Body of pancreas (tissue), 4 donors: ENCODE measurements around the gene RNF34. TPM values are rescaled to one million over a fixed set of nuclear protein-coding genes. Genes with fewer than 3 reads are reported as not detected.

Experiments used
- ATAC-seq: fragments of 150-250 bp; one replicate; pipeline ENCODE4 v1.9.1; 2016
- DNase-seq, 4 donors: peaks; one replicate each; pipeline ENCODE4 v3.0.0-alpha.2; 2019
- H3K27ac ChIP-seq, 4 donors: fragments of 200-600 bp; sonication (generic); 1 replicate in 3 of 4; 2 replicates in 1 of 4; pipeline versions ENCODE4 v1.5.1 to v1.6.1; 2016 to 2019; ENCODE audit warnings: mild to moderate bottlenecking in 1 of 4, mixed read lengths in 1 of 4, moderate library complexity in 1 of 4
- H3K27me3 ChIP-seq, 2 donors: fragments of 200-600 bp; sonication (generic); one replicate each; pipeline ENCODE4 v1.6.0; 2016; ENCODE audit warnings: mild to moderate bottlenecking in 1 of 2
- H3K36me3 ChIP-seq, 2 donors: fragments of 200-600 bp; sonication (generic); replicated peaks in 1 of 2; 2 replicates each; pipeline ENCODE4 v1.5.1; 2016; ENCODE audit warnings: low read depth in 2 of 2; ENCODE audit not compliant: insufficient read depth in 1 of 2
- H3K4me1 ChIP-seq: fragments of 200-600 bp; sonication (generic); one replicate; pipeline ENCODE4 v1.6.0; 2016
- H3K4me3 ChIP-seq, 2 donors: fragments of 200-600 bp; sonication (generic); 1 replicate in 1 of 2; 2 replicates in 1 of 2; pipeline ENCODE4 v1.5.1; 2016 to 2019
- H3K9me3 ChIP-seq, 3 donors: fragments of 200-600 bp; sonication (generic); 1 replicate in 2 of 3; 2 replicates in 1 of 3; pipeline ENCODE4 v1.5.1; 2016
- POLR2A ChIP-seq, 3 donors: fragments of 450-650 bp; IDR thresholded peaks; one replicate each; pipeline ENCODE4 v1.6.1; 2016; ENCODE audit warnings: antibody characterized with exemption in 3 of 3, mild to moderate bottlenecking in 2 of 3
- WGBS, 2 donors: methylation state at CpG; one replicate each; pipeline ENCODE4 v1.1.5; 2017; 5-methylcytosine and 5-hydroxymethylcytosine counted together
- intact Hi-C: fragments of 100-400 bp; cut with DNase I; formaldehyde crosslinking; loops from one replicate; pipeline ENCODE4 v1.15.1; 2023
- total RNA-seq, 2 donors: library from RNA; depleted of rRNA; stranded (reverse); fragments of >200 nt; gene quantifications; one replicate each; pipeline ENCODE4 v1.1.0, GENCODE V29; 2016
- TF ChIP-seq, protein P1 (sequence below), 7 experiments: fragments of 450-650 bp in 4 of 7; fragments of 200-600 bp in 3 of 7; sonication (generic) in 3 of 7; IDR thresholded peaks; one replicate each; pipeline ENCODE4 v1.5.1; 2016 to 2019; ENCODE audit warnings: antibody characterized with exemption in 7 of 7

Gene RNF34
- total RNA-seq, 2 donors from 2014 or later, result 25.9 to 35.3 TPM

DNA sequence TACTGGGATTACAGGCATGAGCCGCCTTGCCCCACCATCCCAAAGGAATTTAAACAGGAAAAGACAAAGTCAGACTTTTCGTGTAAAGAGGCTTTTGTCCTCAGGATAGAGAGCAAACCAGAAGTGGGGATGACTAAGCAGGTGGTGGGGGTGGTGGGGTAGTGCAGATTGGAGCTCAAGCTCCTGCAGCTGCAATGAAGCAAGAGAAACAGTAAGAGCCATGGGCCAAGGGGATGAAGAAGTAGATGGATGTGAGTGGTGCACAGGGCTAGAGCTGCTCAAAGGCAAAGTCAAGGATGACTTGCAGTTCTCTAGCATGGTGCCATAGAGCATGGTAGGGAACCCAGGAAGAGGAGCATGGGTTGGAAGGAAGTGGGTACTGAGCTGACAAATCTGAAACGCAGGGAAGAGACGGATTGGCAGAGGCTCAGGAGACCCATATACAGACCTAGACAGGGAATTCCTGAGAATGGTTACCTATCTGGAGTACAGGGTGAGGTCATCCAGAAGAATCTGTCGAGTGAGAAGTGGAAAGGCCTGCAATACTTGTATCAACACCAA is 11.4 kb upstream of the RNF34 start:
- Histone ChIP-seq H3K9me3 (no peaks in the 10 kb centered on the region), H3K36me3 (no peaks in the 10 kb centered on the region), H3K4me3 (no peak overlapping the region), H3K4me1 (no peaks in the 10 kb centered on the region), H3K27me3 (no peaks in the 10 kb centered on the region), H3K27ac (no peak overlapping the region)
- no peak for ATAC-seq
- no peak for DNase-seq
- intact Hi-C loops, result no loop called here
- TF ChIP-seq POLR2A (IDR thresholded peaks at IDR 0.05), result no peak
- TF ChIP-seq, protein P1, sequence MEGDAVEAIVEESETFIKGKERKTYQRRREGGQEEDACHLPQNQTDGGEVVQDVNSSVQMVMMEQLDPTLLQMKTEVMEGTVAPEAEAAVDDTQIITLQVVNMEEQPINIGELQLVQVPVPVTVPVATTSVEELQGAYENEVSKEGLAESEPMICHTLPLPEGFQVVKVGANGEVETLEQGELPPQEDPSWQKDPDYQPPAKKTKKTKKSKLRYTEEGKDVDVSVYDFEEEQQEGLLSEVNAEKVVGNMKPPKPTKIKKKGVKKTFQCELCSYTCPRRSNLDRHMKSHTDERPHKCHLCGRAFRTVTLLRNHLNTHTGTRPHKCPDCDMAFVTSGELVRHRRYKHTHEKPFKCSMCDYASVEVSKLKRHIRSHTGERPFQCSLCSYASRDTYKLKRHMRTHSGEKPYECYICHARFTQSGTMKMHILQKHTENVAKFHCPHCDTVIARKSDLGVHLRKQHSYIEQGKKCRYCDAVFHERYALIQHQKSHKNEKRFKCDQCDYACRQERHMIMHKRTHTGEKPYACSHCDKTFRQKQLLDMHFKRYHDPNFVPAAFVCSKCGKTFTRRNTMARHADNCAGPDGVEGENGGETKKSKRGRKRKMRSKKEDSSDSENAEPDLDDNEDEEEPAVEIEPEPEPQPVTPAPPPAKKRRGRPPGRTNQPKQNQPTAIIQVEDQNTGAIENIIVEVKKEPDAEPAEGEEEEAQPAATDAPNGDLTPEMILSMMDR (IDR thresholded peaks at IDR 0.05), result no peak
- 62 to 80% methylated on average over 5 of the region's 5 CpGs for WGBS, 2 donors

DNA sequence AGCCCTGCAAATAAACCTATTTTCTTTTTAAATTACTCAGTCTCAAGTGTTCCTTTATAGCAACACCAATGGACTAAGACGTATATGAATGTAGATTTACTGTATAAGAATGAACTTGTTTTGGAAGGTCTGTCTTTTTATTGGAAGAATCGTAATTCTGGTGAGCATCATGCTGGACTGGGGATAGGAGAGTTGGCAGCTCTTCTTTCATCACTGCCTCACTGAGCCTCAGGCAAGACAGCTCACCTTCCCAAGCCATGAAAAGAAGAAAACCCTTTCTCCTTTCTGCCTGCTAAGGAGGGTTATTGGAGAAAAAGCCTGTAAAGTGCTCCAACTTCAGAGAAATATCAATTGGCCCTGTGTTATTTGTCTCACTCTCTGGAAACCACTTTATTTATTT is 9.1 kb upstream of the RNF34 start:
- TF ChIP-seq POLR2A (IDR thresholded peaks at IDR 0.05), result no peak
- TF ChIP-seq, protein P1 (IDR thresholded peaks at IDR 0.05), result no peak
- intact Hi-C loops, result no loop called here
- 94 to 100% methylated on average over 2 of the region's 2 CpGs for WGBS, 2 donors
- H3K4me3 ChIP-seq, result no peak overlapping the region
- DNase-seq, result no peak
- ATAC-seq, result no peak
- no peaks in the 10 kb centered on the region for H3K27me3 ChIP-seq
- no peak overlapping the region for H3K27ac ChIP-seq
- no peaks in the 10 kb centered on the region for H3K4me1 ChIP-seq
- no peaks in the 10 kb centered on the region for H3K9me3 ChIP-seq
- no peaks in the 10 kb centered on the region for H3K36me3 ChIP-seq

DNA sequence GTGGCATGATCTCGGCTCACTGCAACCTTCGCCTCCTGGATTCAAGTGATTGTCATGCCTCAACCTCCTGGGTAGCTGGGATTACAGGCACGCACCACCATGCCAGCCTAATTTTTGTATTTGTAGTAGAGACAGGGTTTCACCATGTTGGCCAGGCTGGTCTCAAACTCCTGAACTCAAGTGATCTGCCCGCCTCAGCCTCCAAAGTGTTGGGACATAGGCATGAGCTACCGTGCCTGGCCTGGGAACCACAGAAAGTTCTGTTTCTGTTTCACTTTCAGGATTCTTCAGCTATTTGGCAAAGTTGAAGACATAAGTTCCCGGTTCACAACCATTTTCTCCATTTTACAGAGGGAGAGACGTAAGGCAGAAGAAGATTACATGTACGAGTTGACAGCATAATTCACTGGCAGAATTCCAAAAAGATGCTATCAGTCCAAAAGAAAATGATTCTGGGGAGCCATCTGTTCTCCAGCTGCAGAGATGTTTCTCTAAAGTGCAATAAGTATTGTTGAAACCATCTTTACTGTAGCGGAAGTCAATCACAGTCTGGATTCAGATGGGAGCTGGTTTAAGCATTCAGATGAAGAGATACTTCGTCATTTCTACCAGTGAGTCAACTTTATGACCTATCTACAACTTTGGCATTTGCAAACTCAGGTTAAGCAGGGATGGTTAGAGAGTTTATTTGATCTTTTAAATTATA is 8.1 kb upstream of the RNF34 start:
- Histone ChIP-seq H3K27ac (no peak overlapping the region), H3K4me1 (no peaks in the 10 kb centered on the region), H3K36me3 (no peaks in the 10 kb centered on the region), H3K9me3 (no peaks in the 10 kb centered on the region), H3K27me3 (no peaks in the 10 kb centered on the region), H3K4me3 (no peak overlapping the region)
- WGBS, 2 donors, result 70 to 77% methylated on average over 10 of the region's 10 CpGs
- peak in 1 of 4 donors; percentile 20 for DNase-seq
- ATAC-seq, result no peak
- intact Hi-C loops, result no loop called here
- TF ChIP-seq POLR2A (IDR thresholded peaks at IDR 0.05), result no peak
- TF ChIP-seq, protein P1 (IDR thresholded peaks at IDR 0.05), result no peak

DNA sequence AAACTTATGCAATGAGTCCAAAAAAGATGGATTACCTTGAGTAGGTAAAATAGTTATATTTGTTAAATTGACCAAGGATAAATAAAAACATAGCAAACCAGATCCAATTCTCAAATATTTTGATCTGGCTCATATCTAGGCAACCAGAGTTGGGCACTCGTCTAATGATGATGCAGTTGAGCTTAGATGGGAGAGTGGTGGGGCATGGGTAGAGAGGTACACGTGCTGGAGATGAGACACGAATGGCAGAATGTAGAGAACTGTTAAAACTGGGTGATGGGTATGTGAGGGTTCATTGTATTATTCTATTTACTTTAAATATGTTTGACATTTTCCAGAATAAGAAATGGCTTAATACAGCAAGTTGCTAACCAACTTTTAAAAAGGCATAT is 7.6 kb upstream of the RNF34 start:
- Histone ChIP-seq H3K27me3 (no peaks in the 10 kb centered on the region), H3K9me3 (no peaks in the 10 kb centered on the region), H3K4me1 (no peaks in the 10 kb centered on the region), H3K27ac (no peak overlapping the region), H3K36me3 (no peaks in the 10 kb centered on the region), H3K4me3 (no peak overlapping the region)
- intact Hi-C loops, result no loop called here
- 73 to 79% methylated on average over 3 of the region's 3 CpGs for WGBS, 2 donors
- DNase-seq (no peak), ATAC-seq (no peak)
- TF ChIP-seq, protein P1 (IDR thresholded peaks at IDR 0.05), result no peak
- no peak for TF ChIP-seq POLR2A (IDR thresholded peaks at IDR 0.05)

DNA sequence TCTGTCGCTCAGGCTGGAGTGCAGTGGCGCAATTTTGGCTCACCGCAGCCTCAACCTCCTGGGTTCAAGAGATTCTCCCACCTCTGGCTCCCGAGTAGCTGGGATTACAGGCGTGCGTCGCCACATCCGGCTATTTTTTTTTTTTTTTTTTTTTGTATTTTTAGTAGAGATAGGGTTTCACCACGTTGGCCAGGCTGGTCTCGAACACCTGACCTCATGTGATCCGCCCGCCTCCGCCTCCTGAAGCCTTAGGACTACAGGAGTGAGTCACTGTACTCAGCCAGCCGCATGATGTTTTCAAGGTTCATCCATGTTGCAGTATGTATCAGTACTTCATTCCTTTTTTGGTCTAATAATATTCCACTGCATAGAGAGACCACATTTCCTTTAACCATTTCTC is 2.4 kb upstream of the RNF34 start:
- WGBS, 2 donors, result 93 to 98% methylated on average over 13 to 14 of the region's 14 CpGs
- TF ChIP-seq POLR2A (IDR thresholded peaks at IDR 0.05), result no peak
- TF ChIP-seq, protein P1 (IDR thresholded peaks at IDR 0.05), result no peak
- DNase-seq (no peak), ATAC-seq (no peak)
- Histone ChIP-seq H3K4me3 (no peak overlapping the region), H3K36me3 (no peaks in the 10 kb centered on the region), H3K4me1 (peaks cover 22% of the 10 kb centered on the region), H3K9me3 (no peaks in the 10 kb centered on the region), H3K27me3 (no peaks in the 10 kb centered on the region), H3K27ac (no peak overlapping the region)
- intact Hi-C loops, result no loop called here
